Measurements from ENCODE around the gene FNDC3A. TPM values are rescaled to one million over a fixed set of nuclear protein-coding genes. Genes with fewer than 3 reads are reported as not detected.

FNDC3A gene
- total RNA-seq, result 10 to 100 TPM; 32.1 to 37.2 (median 34.2) TPM

- Mint-ChIP-seq H3K36me3 (ENCODE audit: insufficient read depth) (peaks cover 27% of the 10 kb centered on the region), H3K4me1 (ENCODE audit: low read depth) (peaks cover 37% of the 10 kb centered on the region), H3K4me3 (peak within 1 kb of the TSS; percentile 96), H3K9me3 (peaks cover 34% of the 10 kb centered on the region), H3K27me3 (ENCODE audit: low read depth) (no peaks in the 10 kb centered on the region)
- ATAC-seq (peak; percentile 80 to 85), DNase-seq (peak; percentile 83)
These were observed at the start of gene FNDC3A for GRCh38 chr13:48975856-48976575. Gene FNDC3A, plus strand, starts transcription at chr13:48975912. Its CDS starts 30,279 bp downstream, at chr13:49006191.

DNA sequence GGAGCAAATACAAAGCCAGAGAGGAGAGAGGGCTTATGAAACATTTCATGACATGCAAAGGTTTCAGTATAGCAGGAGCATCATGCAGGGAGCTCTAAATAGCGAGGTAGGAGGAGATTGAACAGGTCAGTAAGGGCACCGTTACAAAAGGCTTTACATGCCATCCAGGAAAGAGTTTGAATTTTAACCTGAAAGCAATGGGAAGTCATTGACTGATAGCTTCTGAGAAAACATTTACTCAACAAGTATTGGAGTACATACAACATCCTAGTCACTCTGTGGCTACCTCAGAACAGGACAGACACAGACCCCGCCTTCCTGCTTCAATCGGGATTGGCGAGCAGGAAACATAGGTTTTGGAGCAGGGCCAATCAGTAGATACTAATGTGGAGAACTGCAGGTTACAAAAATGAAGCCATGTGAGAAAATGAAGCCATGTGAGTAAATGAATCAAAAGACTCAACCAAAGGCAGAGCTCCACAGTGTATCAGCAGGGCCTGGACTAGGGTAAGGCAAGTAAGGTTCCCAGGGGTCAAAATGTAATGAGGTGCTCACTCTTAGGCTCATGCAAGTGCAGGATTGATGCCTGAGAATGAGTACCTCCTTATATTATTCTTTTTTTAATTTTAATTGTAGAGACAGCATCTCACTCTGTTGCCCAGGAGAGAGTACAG, 46.8 kb upstream of the FNDC3A start:
- Mint-ChIP-seq H3K36me3 (ENCODE audit: insufficient read depth) (peaks cover 2% of the 10 kb centered on the region), H3K27me3 (ENCODE audit: low read depth) (no peaks in the 10 kb centered on the region), H3K4me1 (ENCODE audit: low read depth) (peaks cover 1% of the 10 kb centered on the region), H3K4me3 (no peak overlapping the region), H3K9me3 (peaks cover 6% of the 10 kb centered on the region)
- DNase-seq (no peak), ATAC-seq (no peak)

DNA sequence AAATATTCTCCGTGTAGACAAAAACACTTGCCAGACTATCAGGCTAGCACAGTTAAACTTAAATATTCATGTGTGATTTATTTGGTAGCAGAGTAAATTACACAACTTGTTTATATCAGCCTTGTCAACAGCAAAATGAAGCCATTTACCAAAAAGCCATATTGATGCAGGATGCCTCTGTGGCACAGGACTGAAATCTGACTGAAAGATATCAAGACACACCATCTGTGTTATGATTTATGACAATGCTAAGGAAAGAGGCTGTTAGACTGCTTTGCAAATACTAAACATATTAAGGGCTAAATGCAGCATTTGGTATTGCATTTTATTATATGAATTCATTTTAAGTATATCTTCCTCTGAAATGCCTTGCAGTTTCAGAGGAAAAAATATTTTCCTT, 44.8 kb upstream of the FNDC3A start:
- ATAC-seq, result no peak
- Mint-ChIP-seq H3K27me3 (ENCODE audit: low read depth) (no peaks in the 10 kb centered on the region), H3K36me3 (ENCODE audit: insufficient read depth) (peaks cover 3% of the 10 kb centered on the region), H3K4me3 (no peak overlapping the region), H3K9me3 (peaks cover 8% of the 10 kb centered on the region), H3K4me1 (ENCODE audit: low read depth) (peaks cover 1% of the 10 kb centered on the region)
- DNase-seq, result no peak

DNA sequence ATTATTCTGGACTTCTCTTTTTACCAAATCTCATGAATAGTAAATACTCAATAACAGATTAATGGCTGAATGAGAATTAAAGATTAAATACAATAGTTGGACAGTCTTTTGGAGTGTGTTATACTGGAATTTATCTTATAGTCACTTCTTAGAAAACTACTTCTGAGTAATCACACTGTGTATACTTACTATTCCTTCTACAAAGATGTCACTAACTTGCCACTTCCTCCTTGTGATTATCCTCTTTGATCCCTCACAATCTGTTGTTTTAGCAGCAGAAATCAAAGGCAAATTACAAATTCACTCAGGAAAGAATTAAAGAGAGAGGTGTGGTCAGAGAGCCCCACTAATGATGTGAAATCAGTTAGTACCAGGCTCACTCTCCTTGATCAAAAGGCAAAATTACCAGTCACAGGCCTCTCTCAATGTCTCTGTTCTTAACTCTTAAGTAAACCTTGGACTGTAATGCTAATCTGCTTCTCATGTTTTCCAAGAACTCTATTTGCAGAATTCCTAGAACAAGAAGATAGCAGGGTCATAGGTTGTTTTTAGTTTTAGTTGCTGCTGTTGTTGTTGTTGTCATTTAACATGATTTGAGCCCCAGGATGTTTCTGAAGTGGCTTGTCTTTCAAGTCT, 37.3 kb upstream of the FNDC3A start:
- peaks cover 7% of the 10 kb centered on the region for H3K9me3 Mint-ChIP-seq
- H3K27me3 Mint-ChIP-seq (ENCODE audit: low read depth), result no peaks in the 10 kb centered on the region
- no peak for DNase-seq
- no peak overlapping the region for H3K4me3 Mint-ChIP-seq
- H3K4me1 Mint-ChIP-seq (ENCODE audit: low read depth), result peaks cover 18% of the 10 kb centered on the region
- peaks cover 3% of the 10 kb centered on the region for H3K36me3 Mint-ChIP-seq (ENCODE audit: insufficient read depth)
- no peak for ATAC-seq

GRCh38 chr13:48939728-48940127, 36.0 kb upstream of the FNDC3A start:
- no peak for ATAC-seq
- DNase-seq, result no peak
- Mint-ChIP-seq H3K36me3 (ENCODE audit: insufficient read depth) (no peaks in the 10 kb centered on the region), H3K9me3 (no peaks in the 10 kb centered on the region), H3K4me3 (no peak overlapping the region), H3K4me1 (ENCODE audit: low read depth) (peaks cover 18% of the 10 kb centered on the region), H3K27me3 (ENCODE audit: low read depth) (no peaks in the 10 kb centered on the region)

DNA sequence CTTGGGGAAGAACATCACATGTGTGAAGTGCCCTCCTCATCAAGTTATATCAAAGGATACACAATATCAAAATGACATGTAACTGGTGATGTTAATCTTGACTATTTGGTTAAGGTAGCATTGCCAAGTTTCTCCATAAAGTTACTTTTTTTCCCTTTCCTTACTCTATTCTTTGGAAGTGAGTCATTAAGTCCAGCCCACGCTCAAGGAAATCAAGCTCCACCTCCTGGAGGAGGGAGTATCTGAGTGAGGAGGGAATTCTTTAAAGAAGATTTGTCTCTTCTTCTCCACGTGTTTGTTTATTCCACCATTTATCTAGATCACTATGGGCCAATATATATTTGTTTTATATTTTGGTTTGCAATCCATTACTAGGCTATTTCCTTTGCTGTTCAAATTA, 33.6 kb upstream of the FNDC3A start:
- DNase-seq (no peak), ATAC-seq (no peak)
- Mint-ChIP-seq H3K4me1 (ENCODE audit: low read depth) (peaks cover 18% of the 10 kb centered on the region), H3K36me3 (ENCODE audit: insufficient read depth) (no peaks in the 10 kb centered on the region), H3K9me3 (no peaks in the 10 kb centered on the region), H3K4me3 (no peak overlapping the region), H3K27me3 (ENCODE audit: low read depth) (no peaks in the 10 kb centered on the region)

GRCh38 chr13:48944221-48944620, 31.5 kb upstream of the FNDC3A start:
- Mint-ChIP-seq H3K27me3 (ENCODE audit: low read depth) (no peaks in the 10 kb centered on the region), H3K4me1 (ENCODE audit: low read depth) (peaks cover 7% of the 10 kb centered on the region), H3K9me3 (no peaks in the 10 kb centered on the region), H3K4me3 (no peak overlapping the region), H3K36me3 (ENCODE audit: insufficient read depth) (no peaks in the 10 kb centered on the region)
- ATAC-seq (no peak), DNase-seq (no peak)

GRCh38 chr13:48945626-48946025, 30.1 kb upstream of the FNDC3A start:
- H3K27me3 Mint-ChIP-seq (ENCODE audit: low read depth), result no peaks in the 10 kb centered on the region
- no peak overlapping the region for H3K4me3 Mint-ChIP-seq
- no peaks in the 10 kb centered on the region for H3K9me3 Mint-ChIP-seq
- no peak for DNase-seq
- no peaks in the 10 kb centered on the region for H3K36me3 Mint-ChIP-seq (ENCODE audit: insufficient read depth)
- no peak for ATAC-seq
- H3K4me1 Mint-ChIP-seq (ENCODE audit: low read depth), result no peaks in the 10 kb centered on the region

GRCh38 chr13:48946163-48946562, 29.5 kb upstream of the FNDC3A start:
- no peak overlapping the region for H3K4me3 Mint-ChIP-seq
- DNase-seq, result no peak
- H3K4me1 Mint-ChIP-seq (ENCODE audit: low read depth), result no peaks in the 10 kb centered on the region
- no peaks in the 10 kb centered on the region for H3K36me3 Mint-ChIP-seq (ENCODE audit: insufficient read depth)
- no peaks in the 10 kb centered on the region for H3K27me3 Mint-ChIP-seq (ENCODE audit: low read depth)
- no peak for ATAC-seq
- no peaks in the 10 kb centered on the region for H3K9me3 Mint-ChIP-seq

DNA sequence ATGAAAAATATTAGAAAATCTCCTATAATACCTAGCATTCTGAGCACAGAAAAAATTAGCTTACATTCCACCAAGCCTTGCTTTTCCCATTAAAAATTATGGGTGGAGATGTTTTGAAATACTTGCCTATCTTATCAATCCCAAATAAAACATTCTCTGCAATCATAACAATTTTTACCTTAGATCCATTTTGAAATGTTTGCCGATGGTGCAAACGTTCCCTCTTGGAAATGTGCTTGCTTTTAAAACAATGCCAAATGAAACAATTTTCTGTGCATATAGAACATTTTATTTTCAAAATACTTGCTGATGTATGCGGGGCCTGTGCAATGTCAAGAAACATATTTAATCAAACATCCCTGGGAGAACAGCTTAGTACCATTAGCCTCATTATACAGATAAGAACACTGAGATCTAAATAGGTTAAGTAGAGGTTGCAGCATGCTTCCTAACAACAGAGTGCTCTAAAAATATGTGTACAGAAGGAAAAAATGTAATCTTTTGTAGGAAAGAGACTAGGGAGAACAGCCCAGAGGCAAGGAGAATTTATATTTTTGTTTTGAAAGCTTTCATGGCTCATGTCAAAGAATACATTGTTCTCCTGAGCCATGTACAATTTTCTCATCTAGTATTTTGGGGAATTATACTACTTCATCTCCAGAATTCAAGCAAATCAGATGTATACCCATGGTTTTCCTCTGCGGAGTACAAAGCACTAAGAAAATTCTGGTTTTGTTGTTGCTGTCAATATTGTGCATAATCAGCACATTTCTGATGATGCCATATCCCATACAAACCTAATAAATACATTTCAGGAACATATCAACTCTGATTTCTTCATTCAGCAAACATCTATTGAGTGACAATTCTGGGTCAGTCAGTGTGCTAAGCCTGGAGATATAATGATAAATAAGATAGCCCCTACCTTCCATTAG, 25.9 kb upstream of the FNDC3A start:
- ATAC-seq, result no peak
- H3K9me3 Mint-ChIP-seq, result no peaks in the 10 kb centered on the region

DNA sequence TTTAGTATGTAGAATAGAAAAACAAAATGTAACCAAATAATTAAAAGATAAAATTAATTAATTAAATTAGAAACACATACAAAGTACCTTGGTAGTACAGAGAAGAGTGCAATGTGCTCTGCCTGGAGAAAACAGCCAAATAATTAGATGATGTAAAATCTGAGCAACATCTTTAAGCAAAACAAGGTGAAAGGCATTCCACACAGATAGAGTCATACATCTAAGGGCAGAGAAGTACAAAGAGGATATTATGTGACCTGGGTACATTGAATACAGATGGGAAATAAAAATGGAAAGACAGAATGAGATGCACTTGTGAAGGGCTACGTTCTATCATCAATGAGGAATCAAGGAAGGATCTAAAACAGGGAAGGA, 25.2 kb upstream of the FNDC3A start:
- H3K4me1 Mint-ChIP-seq (ENCODE audit: low read depth), result no peaks in the 10 kb centered on the region
- DNase-seq, result no peak
- H3K36me3 Mint-ChIP-seq (ENCODE audit: insufficient read depth), result no peaks in the 10 kb centered on the region
- ATAC-seq, result no peak
- H3K27me3 Mint-ChIP-seq (ENCODE audit: low read depth), result no peaks in the 10 kb centered on the region
- no peak overlapping the region for H3K4me3 Mint-ChIP-seq
- no peaks in the 10 kb centered on the region for H3K9me3 Mint-ChIP-seq

More for the DNA sequence above, 25.9 kb upstream of the FNDC3A start:
- Mint-ChIP-seq H3K36me3 (ENCODE audit: insufficient read depth) (no peaks in the 10 kb centered on the region), H3K27me3 (ENCODE audit: low read depth) (no peaks in the 10 kb centered on the region), H3K4me3 (no peak overlapping the region), H3K4me1 (ENCODE audit: low read depth) (no peaks in the 10 kb centered on the region)
- no peak for DNase-seq

- H3K36me3 Mint-ChIP-seq (ENCODE audit: insufficient read depth), result no peaks in the 10 kb centered on the region
- no peaks in the 10 kb centered on the region for H3K27me3 Mint-ChIP-seq (ENCODE audit: low read depth)
- no peak for DNase-seq
These were observed 21.6 kb upstream of the FNDC3A start for GRCh38 chr13:48954081-48954480.

GRCh38 chr13:48955536-48955935, 20.2 kb upstream of the FNDC3A start:
- ATAC-seq (no peak), DNase-seq (no peak)
- no peak overlapping the region for H3K4me3 Mint-ChIP-seq
- no peaks in the 10 kb centered on the region for H3K36me3 Mint-ChIP-seq (ENCODE audit: insufficient read depth)
- no peaks in the 10 kb centered on the region for H3K27me3 Mint-ChIP-seq (ENCODE audit: low read depth)
- H3K4me1 Mint-ChIP-seq (ENCODE audit: low read depth), result no peaks in the 10 kb centered on the region
- no peaks in the 10 kb centered on the region for H3K9me3 Mint-ChIP-seq

More at GRCh38 chr13:48954081-48954480, 21.6 kb upstream of the FNDC3A start:
- Mint-ChIP-seq H3K9me3 (no peaks in the 10 kb centered on the region), H3K4me1 (ENCODE audit: low read depth) (no peaks in the 10 kb centered on the region), H3K4me3 (no peak overlapping the region)
- ATAC-seq, result no peak

DNA sequence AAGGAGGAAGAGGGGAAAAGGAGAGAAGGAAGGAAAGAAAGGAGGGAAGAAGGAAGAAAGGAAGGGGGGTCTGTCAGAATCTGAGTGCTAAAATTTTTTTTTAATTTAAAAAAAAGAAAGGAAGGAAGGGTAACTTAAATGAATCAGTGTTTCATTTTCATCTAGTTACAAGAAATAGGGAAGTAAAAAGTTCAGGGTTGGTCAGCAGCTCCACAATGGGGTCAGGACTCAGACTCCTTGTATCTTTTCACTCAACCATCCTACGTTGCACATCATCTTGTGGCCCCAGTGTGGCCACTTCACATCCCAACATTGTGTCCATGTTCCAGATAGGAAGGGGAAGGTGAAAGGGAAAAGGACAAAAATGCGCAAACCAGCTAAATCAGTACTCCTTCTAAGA, 14.3 kb upstream of the FNDC3A start:
- Mint-ChIP-seq H3K4me1 (ENCODE audit: low read depth) (no peaks in the 10 kb centered on the region), H3K27me3 (ENCODE audit: low read depth) (no peaks in the 10 kb centered on the region), H3K36me3 (ENCODE audit: insufficient read depth) (no peaks in the 10 kb centered on the region), H3K4me3 (no peak overlapping the region), H3K9me3 (no peaks in the 10 kb centered on the region)
- DNase-seq (no peak), ATAC-seq (no peak)

Measured in activated T-cell treated with anti-CD3 and anti-CD28 coated beads, Interleukin-2, amount 50 U/mL, for 4 hours (primary cell).